CD14-positive monocyte (primary cell): ENCODE results near the gene OSBPL6. TPM values are rescaled to one million over a fixed set of nuclear protein-coding genes. Genes with fewer than 3 reads are reported as not detected.
"Not testable (repeated sequence)": the region's sequence is repeated elsewhere in the genome, so short reads cannot be mapped to it uniquely, and the experiment has no call there.

Experiments used
- DNase-seq, 3 donors: peaks; one replicate each; pipeline ENCODE4 v3.0.0-alpha.2; 2011 to 2022
- H2AFZ ChIP-seq: 2 replicates; pipeline ENCODE4 v1.6.0; 2012; ENCODE audit warnings: mild to moderate bottlenecking, low read depth, low read length, inconsistent platforms; ENCODE audit not compliant: insufficient read depth, poor library complexity, severe bottlenecking
- H3K27ac ChIP-seq, 2 donors: 1 replicate in 1 of 2; 2 replicates in 1 of 2; pipeline ENCODE4 v1.5.1; 2012 to 2013; ENCODE audit warnings: low read length in 2 of 2, control low read depth in 1 of 2, inconsistent platforms in 1 of 2, low read depth in 1 of 2, mild to moderate bottlenecking in 1 of 2
- H3K27me3 ChIP-seq, 2 donors: one replicate each; pipeline versions ENCODE4 v1.6.0 to v1.6.1; 2011 to 2013; ENCODE audit warnings: low read length in 2 of 2; ENCODE audit not compliant: control insufficient read depth in 2 of 2, insufficient read depth in 2 of 2
- H3K36me3 ChIP-seq, 2 donors: replicated peaks in 1 of 2; 1 replicate in 1 of 2; 2 replicates in 1 of 2; pipeline versions ENCODE4 v1.5.1 to v1.6.1; 2012 to 2013; ENCODE audit warnings: low read length in 2 of 2, control low read depth in 1 of 2, inconsistent platforms in 1 of 2, mild to moderate bottlenecking in 1 of 2; ENCODE audit not compliant: insufficient read depth in 2 of 2, control insufficient read depth in 1 of 2
- H3K4me1 ChIP-seq, 2 donors: 1 replicate in 1 of 2; 2 replicates in 1 of 2; pipeline versions ENCODE4 v1.5.1 to v1.6.1; 2012 to 2013; ENCODE audit warnings: low read length in 2 of 2, control low read depth in 1 of 2, inconsistent platforms in 1 of 2, mild to moderate bottlenecking in 1 of 2, moderate library complexity in 1 of 2; ENCODE audit not compliant: insufficient read depth in 2 of 2, control insufficient read depth in 1 of 2
- H3K4me2 ChIP-seq: replicated peaks from 2 replicates; pipeline ENCODE3; 2012; ENCODE audit warnings: low read length, moderate library complexity, mild to moderate bottlenecking; ENCODE audit not compliant: poor library complexity, severe bottlenecking; ENCODE audit errors: extremely low read depth
- H3K4me3 ChIP-seq, 3 experiments: fragments of 200-600 bp in 1 of 3; sonication (generic) in 1 of 3; replicated peaks in 1 of 3; 1 replicate in 2 of 3; 2 replicates in 1 of 3; pipeline ENCODE4 v1.5.1; 2011 to 2013; ENCODE audit warnings: low read length in 3 of 3, mild to moderate bottlenecking in 3 of 3, control low read depth in 2 of 3, low read depth in 2 of 3, inconsistent platforms in 1 of 3, moderate library complexity in 1 of 3
- H3K79me2 ChIP-seq: 2 replicates; pipeline ENCODE4 v1.6.0; 2012; ENCODE audit warnings: mild to moderate bottlenecking, control low read depth, inconsistent platforms, low read length, moderate library complexity; ENCODE audit not compliant: insufficient read depth
- H3K9ac ChIP-seq: 2 replicates; pipeline ENCODE4 v1.6.0; 2017; ENCODE audit warnings: low read length, mild to moderate bottlenecking; ENCODE audit not compliant: insufficient read depth, poor library complexity, severe bottlenecking
- H3K9me3 ChIP-seq, 2 donors: replicated peaks in 1 of 2; 1 replicate in 1 of 2; 2 replicates in 1 of 2; pipeline versions ENCODE4 v1.5.1 to v1.6.1; 2012 to 2013; ENCODE audit warnings: low read length in 2 of 2, control low read depth in 1 of 2; ENCODE audit not compliant: control insufficient read depth in 1 of 2, insufficient read depth in 1 of 2
- H4K20me1 ChIP-seq: 2 replicates; pipeline ENCODE4 v1.6.0; 2012; ENCODE audit warnings: mild to moderate bottlenecking, low read length, control low read depth, moderate library complexity; ENCODE audit not compliant: insufficient read depth
- H3K27ac Mint-ChIP-seq, 7 donors: one replicate each; pipeline ENCODE4 v1.8.0; 2020; ENCODE audit warnings: mild to moderate bottlenecking in 7 of 7, mixed read lengths in 7 of 7, moderate library complexity in 6 of 7, inconsistent platforms in 2 of 7
- H3K27me3 Mint-ChIP-seq, 3 donors: one replicate each; pipeline ENCODE4 v1.8.0; 2021 to 2022; ENCODE audit warnings: low read depth in 3 of 3, mild to moderate bottlenecking in 3 of 3, mixed read lengths in 3 of 3, moderate library complexity in 3 of 3, inconsistent platforms in 1 of 3
- H3K36me3 Mint-ChIP-seq, 2 donors: one replicate each; pipeline ENCODE4 v1.8.0; 2020; ENCODE audit warnings: mixed read lengths in 2 of 2, inconsistent platforms in 1 of 2, mild to moderate bottlenecking in 1 of 2
- H3K4me1 Mint-ChIP-seq: one replicate; pipeline ENCODE4 v1.8.0; 2020; ENCODE audit warnings: mild to moderate bottlenecking, mixed read lengths
- H3K4me3 Mint-ChIP-seq, 2 donors: one replicate each; pipeline ENCODE4 v1.8.0; 2020; ENCODE audit warnings: mild to moderate bottlenecking in 2 of 2, mixed read lengths in 2 of 2, moderate library complexity in 1 of 2
- H3K9me3 Mint-ChIP-seq, 7 donors: one replicate each; pipeline ENCODE4 v1.8.0; 2020 to 2022; ENCODE audit warnings: mixed read lengths in 7 of 7, mild to moderate bottlenecking in 6 of 7, moderate library complexity in 6 of 7, inconsistent platforms in 2 of 7
- WGBS: methylation state at CpG from one replicate; pipeline ENCODE4 v1.1.5; 2013; ENCODE audit warnings: missing lambda C conversion rate; ENCODE audit not compliant: insufficient coverage; 5-methylcytosine and 5-hydroxymethylcytosine counted together
- intact Hi-C, 2 donors: fragments of 100-400 bp; cut with micrococcal nuclease; formaldehyde crosslinking; loops; one replicate each; pipeline versions ENCODE4 v1.15.0 to v1.15.1; 2023
- polyA plus RNA-seq, 3 donors: library from polyadenylated mRNA; depleted of rRNA in 1 of 3; unstranded in 2 of 3; stranded (reverse) in 1 of 3; fragments of 300-500 nt in 2 of 3; fragments of >200 nt in 1 of 3; fragmentation: Illumina TruSeq in 2 of 3; gene quantifications; 1 replicate in 2 of 3; 2 replicates in 1 of 3; pipeline ENCODE4 v1.2.3, GENCODE V29; 2012 to 2021
- TF ChIP-seq, protein P1 (sequence below): fragments of 200-600 bp; IDR thresholded peaks from one replicate; pipeline ENCODE4 v1.8.0; 2022; ENCODE audit warnings: antibody characterized with exemption, mild to moderate bottlenecking

The OSBPL6 gene
- polyA plus RNA-seq, 3 donors: not detected

DNA sequence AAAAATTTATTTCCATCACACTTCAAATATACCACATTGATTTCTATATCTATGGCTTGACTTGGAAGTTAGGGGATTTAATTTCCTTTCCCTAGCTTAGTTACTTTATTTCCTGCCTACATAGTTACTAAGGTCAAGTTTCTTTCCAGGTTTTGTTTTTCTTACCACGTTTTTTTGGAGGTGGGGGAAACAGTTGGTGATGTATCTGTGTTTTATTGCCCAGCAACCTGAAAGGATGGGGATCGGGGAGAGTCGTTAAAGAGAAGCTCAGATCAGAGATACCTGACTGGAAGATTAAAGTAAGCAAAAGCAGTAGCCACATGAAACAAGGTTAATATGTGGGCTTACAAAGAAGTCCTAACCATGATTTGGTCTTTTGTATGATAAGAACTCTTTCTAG, 127.8 kb downstream of the OSBPL6 start:
- Histone ChIP-seq H3K36me3 (no peaks in the 10 kb centered on the region), H3K9me3 (no peaks in the 10 kb centered on the region), H3K4me3 (no peak overlapping the region), H3K4me1 (no peaks in the 10 kb centered on the region), H2AFZ (no peak overlapping the region), H3K9ac (no peak overlapping the region), H3K4me2 (no peak overlapping the region), H3K79me2 (no peaks in the 10 kb centered on the region), H4K20me1 (no peaks in the 10 kb centered on the region), H3K27me3 (no peaks in the 10 kb centered on the region), H3K27ac (no peak overlapping the region)
- DNase-seq: no peak
- Mint-ChIP-seq H3K27me3 (peaks cover 2 to 8% (median 7%) of the 10 kb centered on the region in 3 donors), H3K9me3 (no peaks in the 10 kb centered on the region), H3K4me3 (no peak overlapping the region), H3K27ac (no peak overlapping the region), H3K36me3 (no peaks in the 10 kb centered on the region), H3K4me1 (peaks cover 4% of the 10 kb centered on the region)
- intact Hi-C loops: no loop called here
- WGBS: 100% methylated on average over 3 of the region's 3 CpGs
- TF ChIP-seq, protein P1, sequence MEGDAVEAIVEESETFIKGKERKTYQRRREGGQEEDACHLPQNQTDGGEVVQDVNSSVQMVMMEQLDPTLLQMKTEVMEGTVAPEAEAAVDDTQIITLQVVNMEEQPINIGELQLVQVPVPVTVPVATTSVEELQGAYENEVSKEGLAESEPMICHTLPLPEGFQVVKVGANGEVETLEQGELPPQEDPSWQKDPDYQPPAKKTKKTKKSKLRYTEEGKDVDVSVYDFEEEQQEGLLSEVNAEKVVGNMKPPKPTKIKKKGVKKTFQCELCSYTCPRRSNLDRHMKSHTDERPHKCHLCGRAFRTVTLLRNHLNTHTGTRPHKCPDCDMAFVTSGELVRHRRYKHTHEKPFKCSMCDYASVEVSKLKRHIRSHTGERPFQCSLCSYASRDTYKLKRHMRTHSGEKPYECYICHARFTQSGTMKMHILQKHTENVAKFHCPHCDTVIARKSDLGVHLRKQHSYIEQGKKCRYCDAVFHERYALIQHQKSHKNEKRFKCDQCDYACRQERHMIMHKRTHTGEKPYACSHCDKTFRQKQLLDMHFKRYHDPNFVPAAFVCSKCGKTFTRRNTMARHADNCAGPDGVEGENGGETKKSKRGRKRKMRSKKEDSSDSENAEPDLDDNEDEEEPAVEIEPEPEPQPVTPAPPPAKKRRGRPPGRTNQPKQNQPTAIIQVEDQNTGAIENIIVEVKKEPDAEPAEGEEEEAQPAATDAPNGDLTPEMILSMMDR: no peak

DNA sequence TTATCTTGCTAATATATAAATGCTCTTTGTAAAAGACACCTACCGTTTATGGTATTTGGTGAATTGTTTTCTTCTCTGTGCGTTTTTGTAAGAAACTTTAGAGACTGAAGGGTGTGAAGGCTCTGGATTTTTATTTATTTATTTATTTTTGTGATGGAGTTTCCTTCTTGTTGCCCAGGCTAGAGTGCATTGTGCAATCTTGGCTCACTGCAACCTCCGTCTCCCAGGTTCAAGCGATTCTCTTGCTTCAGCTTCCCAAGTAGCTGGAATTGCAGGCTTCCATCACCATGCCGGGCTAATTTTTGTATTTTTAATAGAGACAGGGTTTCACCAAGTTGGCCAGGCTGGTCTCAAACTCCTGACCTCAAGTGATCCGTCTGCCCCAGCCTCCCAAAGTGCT, 129.0 kb downstream of the OSBPL6 start:
- H3K4me2 ChIP-seq, H3K27ac ChIP-seq, H3K4me1 ChIP-seq, H3K36me3 Mint-ChIP-seq, H4K20me1 ChIP-seq, H2AFZ ChIP-seq, intact Hi-C loops, H3K4me1 Mint-ChIP-seq, H3K79me2 ChIP-seq, DNase-seq, H3K9ac ChIP-seq, H3K36me3 ChIP-seq, H3K27me3 Mint-ChIP-seq, H3K4me3 ChIP-seq, H3K9me3 Mint-ChIP-seq, H3K9me3 ChIP-seq, H3K27me3 ChIP-seq, H3K27ac Mint-ChIP-seq, H3K4me3 Mint-ChIP-seq: not testable (repeated sequence)
- WGBS: 94% methylated on average over 2 of the region's 6 CpGs
